Measurements from ENCODE around the gene ISG20.

The ISG20 gene

DNA sequence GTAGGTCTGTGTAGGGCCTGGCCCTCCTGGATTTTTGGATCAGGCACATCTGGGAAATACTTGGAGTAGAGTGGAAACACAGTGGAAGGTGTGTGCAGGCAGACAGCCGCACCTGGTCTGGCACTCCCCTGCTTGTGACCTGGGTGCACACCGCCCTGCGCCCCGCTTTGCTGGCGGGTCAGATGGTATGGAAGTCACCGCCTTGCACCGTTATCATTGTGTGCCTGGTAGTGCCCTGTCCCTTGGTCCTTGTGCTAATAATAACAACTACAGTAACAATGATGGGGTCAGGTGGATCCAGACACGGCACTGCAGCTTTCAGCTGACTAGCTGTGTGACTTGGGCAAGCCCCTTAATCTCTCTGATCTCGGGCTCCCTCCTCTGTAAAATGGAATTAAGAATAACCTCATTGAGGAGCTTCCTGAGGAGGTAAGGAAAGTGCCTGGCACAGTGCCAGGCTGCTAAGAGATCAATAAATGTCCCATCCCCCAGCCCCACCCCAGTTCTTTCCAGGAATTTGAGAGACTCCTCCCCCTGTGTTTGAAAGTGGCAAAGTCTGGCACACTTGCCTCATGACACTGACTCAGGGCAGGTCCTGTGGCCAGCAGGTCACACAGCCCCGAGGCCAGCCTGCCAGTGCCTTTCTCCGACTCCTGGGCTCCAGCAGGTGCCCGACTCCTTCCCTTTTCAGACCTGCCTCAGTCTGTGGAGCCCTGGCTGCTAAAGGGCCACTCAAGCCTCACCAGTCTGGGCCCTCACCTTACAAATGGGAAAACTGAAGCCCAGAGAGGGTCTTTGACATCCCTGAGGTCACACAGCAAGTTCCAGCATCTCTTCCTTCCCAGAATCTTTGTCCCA lies 9.8 kb downstream of the ISG20 start:
- peak; percentile 72 for TF ChIP-seq NFIC (IDR thresholded peaks at IDR 0.05)
- no peak for TF ChIP-seq YY1 (IDR thresholded peaks at IDR 0.05; ENCODE audit: low read depth)

DNA sequence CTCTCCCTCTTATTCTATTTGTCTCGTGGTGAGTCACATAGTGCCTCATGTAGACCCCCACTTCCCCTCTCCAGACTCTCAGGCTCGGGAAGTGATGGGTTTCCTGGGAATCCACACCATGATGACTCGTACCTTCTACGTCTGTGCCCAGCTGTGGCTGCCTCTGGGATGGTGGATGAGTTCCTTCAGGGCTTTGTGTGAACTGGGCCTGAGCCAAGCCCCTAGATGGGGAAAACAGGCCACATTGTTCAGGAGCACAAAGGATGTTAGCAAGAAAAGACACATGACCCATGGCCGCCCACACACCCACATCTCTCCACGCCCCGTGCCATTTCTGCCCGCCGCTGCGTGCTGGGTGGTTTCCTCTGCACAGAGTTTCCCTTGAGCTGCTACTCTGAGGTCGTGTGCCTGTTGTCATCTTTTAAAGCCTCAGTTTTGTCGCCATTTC lies 10.5 kb downstream of the ISG20 start:
- no peak for TF ChIP-seq ZBTB7A (IDR thresholded peaks at IDR 0.05; ENCODE audit: low read depth)
- TF ChIP-seq EP300 (IDR thresholded peaks at IDR 0.05; ENCODE audit: borderline replicate concordance), result 0 out of 2 replicates have a peak, but pooled peaks have one; percentile 9
- TF ChIP-seq EGR1 (IDR thresholded peaks at IDR 0.05), result peak; percentile 83

DNA sequence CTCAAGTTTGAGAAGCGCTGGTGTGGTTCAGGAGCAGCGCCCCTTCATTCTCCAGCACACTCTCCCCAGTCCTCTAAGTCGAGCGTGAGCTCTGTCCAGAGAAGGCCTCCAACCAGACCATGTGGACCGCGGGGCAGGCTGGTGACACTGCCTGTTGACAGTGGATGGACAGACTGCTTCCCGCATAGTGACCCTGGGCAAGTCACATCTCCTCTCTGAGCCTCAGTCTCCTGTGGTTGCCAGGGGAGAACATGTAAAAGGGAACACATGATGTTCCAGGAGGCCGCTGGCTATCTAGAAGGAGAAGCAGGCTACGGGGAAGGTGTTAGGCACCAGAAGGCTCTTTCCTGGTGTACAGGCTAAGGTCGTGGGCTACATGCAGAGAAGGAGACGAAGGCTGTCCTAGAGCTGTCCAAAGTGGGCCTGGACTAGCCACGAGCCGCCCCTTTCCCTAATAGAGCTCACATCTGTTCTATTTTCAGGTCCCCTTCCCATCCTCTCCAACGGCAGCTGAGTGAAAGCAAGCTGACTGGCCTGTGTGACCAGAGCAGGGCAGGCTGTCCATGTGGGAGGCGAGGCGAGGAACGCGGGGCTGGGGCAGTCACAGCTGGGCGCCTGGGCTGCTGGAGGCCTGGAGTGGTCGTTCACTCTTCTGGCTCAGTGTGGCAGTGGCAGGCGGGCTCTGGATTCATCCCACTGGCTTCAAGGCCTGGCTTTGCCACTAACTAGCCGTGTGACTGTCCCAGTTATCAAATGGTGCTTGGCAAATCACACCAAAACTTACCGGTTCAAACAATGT lies 11.1 kb downstream of the ISG20 start:
- no peak for TF ChIP-seq NFIC (IDR thresholded peaks at IDR 0.05)
- no peak for TF ChIP-seq TAF1 (IDR thresholded peaks at IDR 0.05; ENCODE audit: low read depth)
- TF ChIP-seq FOXM1 (IDR thresholded peaks at IDR 0.05; ENCODE audit: borderline replicate concordance, low read depth), result no peak
- TF ChIP-seq RAD21 (IDR thresholded peaks at IDR 0.05; ENCODE audit: low read depth), result no peak
- TF ChIP-seq CEBPB (IDR thresholded peaks at IDR 0.05), result no peak
- no peak for TF ChIP-seq ZBTB7A (IDR thresholded peaks at IDR 0.05; ENCODE audit: low read depth)
- TF ChIP-seq YY1 (IDR thresholded peaks at IDR 0.05; ENCODE audit: low read depth), result no peak
- no peak for TF ChIP-seq EP300 (IDR thresholded peaks at IDR 0.05; ENCODE audit: borderline replicate concordance)
- no peak for TF ChIP-seq CREB1 (IDR thresholded peaks at IDR 0.05; ENCODE audit: low read depth)
- TF ChIP-seq TEAD4 (IDR thresholded peaks at IDR 0.05), result no peak
- TF ChIP-seq EGR1 (IDR thresholded peaks at IDR 0.05), result no peak
- TF ChIP-seq, protein P1, sequence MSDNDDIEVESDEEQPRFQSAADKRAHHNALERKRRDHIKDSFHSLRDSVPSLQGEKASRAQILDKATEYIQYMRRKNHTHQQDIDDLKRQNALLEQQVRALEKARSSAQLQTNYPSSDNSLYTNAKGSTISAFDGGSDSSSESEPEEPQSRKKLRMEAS (IDR thresholded peaks at IDR 0.05), result no peak

DNA sequence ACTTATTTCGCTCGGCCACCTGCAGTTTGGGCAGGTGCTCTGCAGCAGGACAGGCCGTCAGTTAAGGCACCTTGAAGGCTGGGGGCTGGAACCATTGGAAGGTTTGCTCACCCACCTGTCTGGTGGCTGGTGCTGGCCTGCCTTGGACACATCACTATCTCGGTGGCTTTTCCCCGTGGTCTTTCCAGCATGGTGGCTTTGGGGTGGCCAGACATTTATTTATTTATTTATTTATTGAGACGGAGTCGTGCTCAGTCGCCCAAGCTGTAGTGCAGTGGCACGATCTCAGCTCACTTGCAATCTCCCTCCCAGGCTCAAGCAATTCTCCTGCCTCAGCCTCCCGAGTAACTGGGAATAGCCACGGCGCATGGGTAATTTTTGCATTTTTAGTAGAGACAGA lies 11.7 kb downstream of the ISG20 start:
- TF ChIP-seq, protein P1 (IDR thresholded peaks at IDR 0.05), result no peak
- no peak for TF ChIP-seq EP300 (IDR thresholded peaks at IDR 0.05; ENCODE audit: borderline replicate concordance)
- TF ChIP-seq TAF1 (IDR thresholded peaks at IDR 0.05; ENCODE audit: low read depth), result no peak
- TF ChIP-seq CREB1 (IDR thresholded peaks at IDR 0.05; ENCODE audit: low read depth), result no peak
- TF ChIP-seq, protein P2, sequence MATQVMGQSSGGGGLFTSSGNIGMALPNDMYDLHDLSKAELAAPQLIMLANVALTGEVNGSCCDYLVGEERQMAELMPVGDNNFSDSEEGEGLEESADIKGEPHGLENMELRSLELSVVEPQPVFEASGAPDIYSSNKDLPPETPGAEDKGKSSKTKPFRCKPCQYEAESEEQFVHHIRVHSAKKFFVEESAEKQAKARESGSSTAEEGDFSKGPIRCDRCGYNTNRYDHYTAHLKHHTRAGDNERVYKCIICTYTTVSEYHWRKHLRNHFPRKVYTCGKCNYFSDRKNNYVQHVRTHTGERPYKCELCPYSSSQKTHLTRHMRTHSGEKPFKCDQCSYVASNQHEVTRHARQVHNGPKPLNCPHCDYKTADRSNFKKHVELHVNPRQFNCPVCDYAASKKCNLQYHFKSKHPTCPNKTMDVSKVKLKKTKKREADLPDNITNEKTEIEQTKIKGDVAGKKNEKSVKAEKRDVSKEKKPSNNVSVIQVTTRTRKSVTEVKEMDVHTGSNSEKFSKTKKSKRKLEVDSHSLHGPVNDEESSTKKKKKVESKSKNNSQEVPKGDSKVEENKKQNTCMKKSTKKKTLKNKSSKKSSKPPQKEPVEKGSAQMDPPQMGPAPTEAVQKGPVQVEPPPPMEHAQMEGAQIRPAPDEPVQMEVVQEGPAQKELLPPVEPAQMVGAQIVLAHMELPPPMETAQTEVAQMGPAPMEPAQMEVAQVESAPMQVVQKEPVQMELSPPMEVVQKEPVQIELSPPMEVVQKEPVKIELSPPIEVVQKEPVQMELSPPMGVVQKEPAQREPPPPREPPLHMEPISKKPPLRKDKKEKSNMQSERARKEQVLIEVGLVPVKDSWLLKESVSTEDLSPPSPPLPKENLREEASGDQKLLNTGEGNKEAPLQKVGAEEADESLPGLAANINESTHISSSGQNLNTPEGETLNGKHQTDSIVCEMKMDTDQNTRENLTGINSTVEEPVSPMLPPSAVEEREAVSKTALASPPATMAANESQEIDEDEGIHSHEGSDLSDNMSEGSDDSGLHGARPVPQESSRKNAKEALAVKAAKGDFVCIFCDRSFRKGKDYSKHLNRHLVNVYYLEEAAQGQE (IDR thresholded peaks at IDR 0.05; ENCODE audit: low read depth), result no peak
- no peak for TF ChIP-seq TCF12 (IDR thresholded peaks at IDR 0.05; ENCODE audit: low read depth)
- TF ChIP-seq, protein P3, sequence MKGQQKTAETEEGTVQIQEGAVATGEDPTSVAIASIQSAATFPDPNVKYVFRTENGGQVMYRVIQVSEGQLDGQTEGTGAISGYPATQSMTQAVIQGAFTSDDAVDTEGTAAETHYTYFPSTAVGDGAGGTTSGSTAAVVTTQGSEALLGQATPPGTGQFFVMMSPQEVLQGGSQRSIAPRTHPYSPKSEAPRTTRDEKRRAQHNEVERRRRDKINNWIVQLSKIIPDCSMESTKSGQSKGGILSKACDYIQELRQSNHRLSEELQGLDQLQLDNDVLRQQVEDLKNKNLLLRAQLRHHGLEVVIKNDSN (IDR thresholded peaks at IDR 0.05), result no peak
- TF ChIP-seq FOXM1 (IDR thresholded peaks at IDR 0.05; ENCODE audit: borderline replicate concordance, low read depth), result no peak
- TF ChIP-seq EGR1 (IDR thresholded peaks at IDR 0.05), result no peak
- TF ChIP-seq NFIC (IDR thresholded peaks at IDR 0.05), result no peak

DNA sequence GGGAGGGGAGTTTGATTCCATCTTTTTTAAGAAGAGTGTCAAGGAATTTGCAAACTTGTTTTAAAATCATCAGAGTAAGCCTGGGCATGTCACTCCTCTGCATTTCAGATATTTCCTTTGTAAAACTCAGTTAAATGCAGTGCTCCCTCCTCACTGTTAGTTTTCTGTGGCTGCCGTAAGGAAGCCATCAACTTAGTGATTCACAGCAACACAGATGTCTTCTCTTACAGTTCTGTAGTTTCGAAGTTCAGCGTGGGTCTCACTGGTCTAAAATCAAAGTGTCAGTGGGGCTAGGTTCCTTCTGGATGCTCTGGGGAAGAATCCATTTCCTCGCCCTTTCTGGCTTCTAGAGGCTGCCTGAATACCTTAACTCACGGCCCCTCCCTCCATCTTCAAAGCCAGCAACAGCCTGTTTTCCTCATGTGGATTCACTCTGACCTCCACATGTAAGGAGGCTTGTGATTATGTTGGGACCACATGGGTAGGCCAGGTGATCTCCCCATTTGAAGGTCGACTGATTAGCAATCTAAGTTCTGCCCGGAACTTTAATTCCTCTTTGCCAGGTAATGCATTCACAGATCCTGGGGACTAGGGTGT lies 12.4 kb downstream of the ISG20 start:
- no peak for TF ChIP-seq CREB1 (IDR thresholded peaks at IDR 0.05; ENCODE audit: low read depth)
- no peak for TF ChIP-seq TEAD4 (IDR thresholded peaks at IDR 0.05)
- TF ChIP-seq TCF12 (IDR thresholded peaks at IDR 0.05; ENCODE audit: low read depth), result no peak
- TF ChIP-seq YY1 (IDR thresholded peaks at IDR 0.05; ENCODE audit: low read depth), result no peak
- no peak for TF ChIP-seq ZBTB7A (IDR thresholded peaks at IDR 0.05; ENCODE audit: low read depth)
- TF ChIP-seq, protein P1 (IDR thresholded peaks at IDR 0.05), result no peak
- TF ChIP-seq RAD21 (IDR thresholded peaks at IDR 0.05; ENCODE audit: low read depth), result no peak
- TF ChIP-seq TAF1 (IDR thresholded peaks at IDR 0.05; ENCODE audit: low read depth), result no peak

DNA sequence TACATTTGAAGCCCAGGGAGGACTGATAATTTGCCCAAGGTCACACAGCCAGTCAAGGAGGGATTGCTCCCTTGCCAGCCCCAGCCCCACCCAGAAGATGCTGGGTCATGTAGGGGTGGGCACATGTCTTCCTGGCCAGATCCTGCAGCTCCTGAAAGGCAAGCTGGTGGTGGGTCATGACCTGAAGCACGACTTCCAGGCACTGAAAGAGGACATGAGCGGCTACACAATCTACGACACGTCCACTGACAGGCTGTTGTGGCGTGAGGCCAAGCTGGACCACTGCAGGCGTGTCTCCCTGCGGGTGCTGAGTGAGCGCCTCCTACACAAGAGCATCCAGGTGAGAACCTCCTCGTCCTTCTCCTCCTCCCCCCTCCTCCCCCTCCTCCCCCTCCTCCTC lies 13.2 kb downstream of the ISG20 start:
- no peak for TF ChIP-seq NFIC (IDR thresholded peaks at IDR 0.05)
- TF ChIP-seq EP300 (IDR thresholded peaks at IDR 0.05; ENCODE audit: borderline replicate concordance), result no peak
- TF ChIP-seq, protein P2 (IDR thresholded peaks at IDR 0.05; ENCODE audit: low read depth), result no peak
- no peak for TF ChIP-seq TEAD4 (IDR thresholded peaks at IDR 0.05)
- no peak for TF ChIP-seq CEBPB (IDR thresholded peaks at IDR 0.05)
- TF ChIP-seq YY1 (IDR thresholded peaks at IDR 0.05; ENCODE audit: low read depth), result no peak
- no peak for TF ChIP-seq EGR1 (IDR thresholded peaks at IDR 0.05)
- no peak for TF ChIP-seq TCF12 (IDR thresholded peaks at IDR 0.05; ENCODE audit: low read depth)
- no peak for TF ChIP-seq FOXM1 (IDR thresholded peaks at IDR 0.05; ENCODE audit: borderline replicate concordance, low read depth)
- TF ChIP-seq RAD21 (IDR thresholded peaks at IDR 0.05; ENCODE audit: low read depth), result no peak
- TF ChIP-seq, protein P3 (IDR thresholded peaks at IDR 0.05), result no peak
- TF ChIP-seq CREB1 (IDR thresholded peaks at IDR 0.05; ENCODE audit: low read depth), result no peak

Measured in Ishikawa (cell line).